Measurements from ENCODE around the gene LBHD2. TPM values are rescaled to one million over a fixed set of nuclear protein-coding genes. Genes with fewer than 3 reads are reported as not detected.

LBHD2 gene
- total and polyA plus RNA-seq, 10 of the 15 experiments (the other 5 are each of a cell fraction or from before 2014, with no cell fraction given) = not detected

GRCh38 chr14:103131580-103131979 is 47.6 kb downstream of the LBHD2 start:
- Histone ChIP-seq H2AFZ (ENCODE audit: control insufficient read depth, low read depth, low read length) (no peak overlapping the region), H3K4me3 (no peak overlapping the region), H3K4me2 (ENCODE audit: control insufficient read depth, insufficient read depth) (no peak overlapping the region), H3K9me3 (replicated peaks; ENCODE audit: control insufficient read depth, insufficient read depth, low read length) (no peaks in the 10 kb centered on the region), H3K27me3 (replicated peaks in 1 of 2; ENCODE audit: control insufficient read depth in 2 of 2, insufficient read depth in 2 of 2, low read length in 1 of 2) (no peaks in the 10 kb centered on the region), H3K27ac (ENCODE audit: control insufficient read depth, insufficient read depth) (no peak overlapping the region), H3K9ac (ENCODE audit: control insufficient read depth, insufficient read depth, low read length) (no peak overlapping the region), H3K36me3 (ENCODE audit: control insufficient read depth in 2 of 2, insufficient read depth in 2 of 2, low read length in 1 of 2) (peaks cover 8 to 9% of the 10 kb centered on the region in 2 experiments; a peak in 3 of 4 replicates), H3K4me1 (ENCODE audit: control insufficient read depth, insufficient read depth, low read length) (no peaks in the 10 kb centered on the region), H3K79me2 (ENCODE audit: control insufficient read depth, insufficient read depth, low read length) (peaks cover 2% of the 10 kb centered on the region; the same call in 1 of the 2 replicates), H4K20me1 (ENCODE audit: control insufficient read depth, insufficient read depth) (no peaks in the 10 kb centered on the region)
- no TSS peak for BruUV-seq (replicated peaks)
- POLR2A ChIA-PET = no interaction called here
- CTCF ChIA-PET = interaction anchor here (3.0 kb wide), 1 partner anchor 26 kb away, joined by 12 read pairs; no protein-coding TSS in a partner anchor
- RAD21 ChIA-PET (ENCODE audit: unreplicated experiment) = no interaction called here
- ATAC-seq (no peak), FAIRE-seq (no peak), DNase-seq (ENCODE audit: low read depth, low spot score) (no peak)
- 92% methylated on average over 8 of the region's 9 CpGs for WGBS (ENCODE audit: insufficient coverage, insufficient replicate concordance, low lambda C conversion rate, missing lambda C conversion rate)
- in situ Hi-C loops (cut with MboI) (no loop called here), intact Hi-C loops (cut with micrococcal nuclease; ENCODE audit: unreplicated experiment) (no loop called here)
- SMC1A ChIA-PET (ENCODE audit: uncharacterized antibody, unreplicated experiment) = interaction anchor here (1.5 to 3.2 kb wide), 2 partner anchors 9 to 26 kb away, joined by 5 to 9 read pairs; no protein-coding TSS in a partner anchor
- no peak for TF ChIP-seq CBX3 (IDR thresholded peaks at IDR 0.05; ENCODE audit: borderline replicate concordance, low read depth)
- no peak for TF ChIP-seq BHLHE40 (IDR thresholded peaks at IDR 0.05; ENCODE audit: borderline replicate concordance in 1 of 2, low read depth in 2 of 2, low read length in 1 of 2)
- TF ChIP-seq ZSCAN29 (IDR thresholded peaks at IDR 0.05) = no peak
- TF ChIP-seq MTA2 (IDR thresholded peaks at IDR 0.05; ENCODE audit: low read depth) = no peak
- TF ChIP-seq SMC3 (IDR thresholded peaks at IDR 0.05; ENCODE audit: borderline replicate concordance, low read length) = no peak
- no peak for TF ChIP-seq E2F4 (IDR thresholded peaks at IDR 0.05; ENCODE audit: low read depth, low read length)
- no peak for TF ChIP-seq MXI1 (IDR thresholded peaks at IDR 0.05; ENCODE audit: low read depth, low read length)
- TF ChIP-seq PML (IDR thresholded peaks at IDR 0.05; ENCODE audit: low read length) = no peak
- no peak for TF ChIP-seq RFX5 (IDR thresholded peaks at IDR 0.05; ENCODE audit: low read depth, low read length)
- no peak for TF ChIP-seq ZBTB4 (CRISPR knock-in tag; IDR thresholded peaks at IDR 0.05)
- TF ChIP-seq ETV6 (conservative IDR thresholded peaks at IDR 0.05 in 1 of 2, IDR thresholded peaks at IDR 0.05 in 1 of 2; ENCODE audit: borderline replicate concordance in 1 of 2, low read depth in 1 of 2) = no peak
- TF ChIP-seq TAF1 (IDR thresholded peaks at IDR 0.05; ENCODE audit: borderline replicate concordance, low read depth, low read length) = no peak
- no peak for TF ChIP-seq HDAC6 (IDR thresholded peaks at IDR 0.05; ENCODE audit: unreplicated experiment)
- no peak for TF ChIP-seq ASH2L (IDR thresholded peaks at IDR 0.05; ENCODE audit: borderline replicate concordance, low read depth)
- TF ChIP-seq IKZF2 (IDR thresholded peaks at IDR 0.05) = no peak
- TF ChIP-seq ZNF274 (IDR thresholded peaks at IDR 0.05; ENCODE audit: insufficient read depth, insufficient read length) = no peak
- no peak for TF ChIP-seq ZBTB40 (IDR thresholded peaks at IDR 0.05; ENCODE audit: borderline replicate concordance)
